ENCODE results near the gene SORT1.
"Not testable (repeated sequence)": the region's sequence is repeated elsewhere in the genome, so short reads cannot be mapped to it uniquely, and the experiment has no call there.

Gene SORT1

DNA sequence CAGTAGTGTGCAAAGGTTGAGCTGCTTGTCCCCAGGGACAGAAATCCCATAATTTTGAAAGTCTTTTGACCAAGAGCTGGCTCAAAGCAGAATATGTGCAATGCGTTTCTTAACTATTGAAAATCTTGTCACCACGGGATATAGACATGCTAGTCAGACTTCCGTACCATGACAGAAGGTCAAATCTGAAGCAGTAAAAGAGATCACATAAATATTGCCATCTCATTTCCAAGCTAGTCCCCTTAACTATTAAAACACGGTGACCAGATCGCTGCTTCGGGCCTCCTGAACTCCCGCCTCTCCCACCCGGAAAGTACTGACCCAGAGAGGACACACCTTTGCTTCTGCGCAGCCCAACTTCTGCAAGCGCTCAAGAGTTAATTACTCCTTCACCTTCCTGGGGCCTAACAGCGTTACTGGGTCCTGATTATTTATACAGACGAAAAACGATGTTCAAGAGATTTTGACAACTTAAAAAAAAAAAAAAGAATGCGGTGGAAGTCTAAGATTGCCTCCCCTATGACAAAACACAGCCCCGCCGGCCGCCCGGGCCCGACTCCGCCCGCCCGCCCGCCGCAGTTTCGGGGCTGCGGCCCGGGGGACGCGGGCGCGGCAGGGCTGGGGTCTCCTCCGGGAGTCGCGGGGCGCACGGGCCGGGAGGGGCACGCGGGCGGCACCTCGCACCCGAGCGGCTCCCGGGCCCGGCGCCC is 692 bp downstream of the SORT1 start:
- DNase-seq = no peak

GRCh38 chr1:109396513-109396839 is 1.2 kb downstream of the SORT1 start:
- DNase-seq = no peak

GRCh38 chr1:109395602-109396512 is 1.9 kb downstream of the SORT1 start:
- DNase-seq = no peak

GRCh38 chr1:109395282-109395599 is 2.5 kb downstream of the SORT1 start:
- DNase-seq = not testable (repeated sequence)

DNA sequence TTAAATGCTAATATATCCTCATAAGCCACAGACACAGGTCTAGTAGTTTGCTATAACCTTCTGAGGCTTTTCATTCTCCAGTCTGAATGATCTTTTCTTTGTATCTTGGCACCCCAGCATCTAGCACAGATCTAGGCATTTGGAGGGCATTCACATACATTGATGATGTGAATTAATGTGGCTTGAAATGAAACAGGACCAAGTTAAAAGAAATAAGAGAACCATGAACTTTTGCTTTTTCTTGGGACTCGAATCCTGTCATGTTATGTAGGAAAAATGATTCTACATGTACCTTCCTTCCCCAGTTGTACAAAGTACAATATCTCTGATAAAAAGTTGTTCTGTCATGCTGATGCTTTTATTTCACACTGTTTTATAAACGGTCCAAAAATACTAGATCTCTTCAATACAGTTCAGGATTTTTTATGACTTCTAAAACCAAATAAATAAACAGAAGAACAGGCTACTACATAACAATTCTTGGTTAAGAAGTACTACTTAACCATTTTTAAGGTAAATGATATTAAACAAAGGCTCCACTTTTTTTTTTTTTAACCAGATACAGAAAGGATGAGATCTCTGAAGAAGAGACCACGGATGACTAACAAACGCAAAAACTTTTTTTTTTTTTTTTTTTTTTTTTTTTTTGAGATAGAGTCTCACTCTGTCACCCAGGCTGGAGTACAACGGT is 3.0 kb downstream of the SORT1 start:
- no peak for DNase-seq

DNA sequence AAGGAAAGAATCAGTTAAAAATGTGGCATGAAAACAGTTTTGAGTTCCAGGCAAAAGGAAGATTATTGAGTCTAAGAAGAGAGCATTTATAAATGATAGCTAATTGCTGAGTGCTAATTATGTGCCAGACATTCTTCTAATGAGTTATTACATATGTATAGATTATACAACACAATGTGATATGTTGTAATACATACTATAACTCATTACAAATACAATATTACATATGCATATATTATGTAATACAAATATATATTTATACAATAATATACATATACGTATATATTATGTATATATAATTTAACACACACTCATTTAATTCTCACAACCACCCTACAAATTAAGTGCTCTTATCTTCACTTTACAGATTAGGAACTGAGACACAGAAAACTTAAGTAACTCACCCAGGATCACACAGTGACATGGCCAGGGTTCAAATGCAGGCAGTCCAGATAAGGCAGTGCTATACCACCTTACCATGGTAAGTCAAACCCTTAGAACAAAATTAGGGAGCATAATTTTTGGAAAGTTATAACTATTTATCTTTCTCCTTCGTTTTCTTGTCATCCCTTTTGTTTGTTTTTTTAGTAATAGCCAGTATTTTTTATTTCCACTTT is 4.0 kb downstream of the SORT1 start:
- no peak for DNase-seq

- DNase-seq = no peak
Observed at GRCh38 chr1:109392788-109393616, 4.7 kb downstream of the SORT1 start.

DNA sequence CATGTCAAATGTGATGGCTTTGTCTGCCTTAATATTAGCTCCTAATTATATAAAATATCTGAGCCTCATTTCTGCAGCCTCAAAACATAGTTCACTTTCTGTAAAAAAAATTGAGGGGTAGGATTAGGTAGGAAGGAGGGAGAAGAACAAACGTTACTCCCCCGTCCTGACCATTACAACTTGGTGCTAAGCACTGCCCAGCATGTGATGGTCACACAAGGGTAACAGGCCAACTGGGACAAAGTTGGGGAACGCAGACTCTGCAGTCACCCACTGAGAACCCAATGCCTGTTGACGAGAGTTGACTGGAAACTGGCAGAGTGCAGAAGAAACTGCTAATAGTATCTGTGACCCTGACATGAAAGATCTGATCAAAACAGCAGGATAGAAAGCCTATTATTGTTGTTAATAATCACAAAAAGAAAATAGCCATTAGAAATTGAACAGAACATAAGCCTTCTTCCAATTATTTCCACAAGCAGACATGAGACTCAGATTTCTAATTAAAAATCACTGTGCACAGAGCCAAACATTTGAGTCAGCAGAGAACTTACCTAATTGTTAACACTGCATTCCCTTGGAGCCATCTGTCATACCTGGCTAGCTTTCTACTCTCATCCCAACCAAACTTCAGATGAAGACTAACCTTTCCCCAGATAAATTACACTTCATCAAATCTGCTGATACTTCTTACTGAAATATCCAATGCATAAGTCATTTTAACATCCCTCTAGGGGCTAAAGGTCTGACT is 5.5 kb downstream of the SORT1 start:
- no peak for DNase-seq

- DNase-seq = no peak
Observed at GRCh38 chr1:109391626-109392025, 6.1 kb downstream of the SORT1 start.

GRCh38 chr1:109391157-109391556 is 6.6 kb downstream of the SORT1 start:
- no peak for DNase-seq

GRCh38 chr1:109389638-109390341 is 7.9 kb downstream of the SORT1 start:
- no peak for DNase-seq

- DNase-seq = no peak
Observed at GRCh38 chr1:109388884-109389637, 8.7 kb downstream of the SORT1 start.

DNA sequence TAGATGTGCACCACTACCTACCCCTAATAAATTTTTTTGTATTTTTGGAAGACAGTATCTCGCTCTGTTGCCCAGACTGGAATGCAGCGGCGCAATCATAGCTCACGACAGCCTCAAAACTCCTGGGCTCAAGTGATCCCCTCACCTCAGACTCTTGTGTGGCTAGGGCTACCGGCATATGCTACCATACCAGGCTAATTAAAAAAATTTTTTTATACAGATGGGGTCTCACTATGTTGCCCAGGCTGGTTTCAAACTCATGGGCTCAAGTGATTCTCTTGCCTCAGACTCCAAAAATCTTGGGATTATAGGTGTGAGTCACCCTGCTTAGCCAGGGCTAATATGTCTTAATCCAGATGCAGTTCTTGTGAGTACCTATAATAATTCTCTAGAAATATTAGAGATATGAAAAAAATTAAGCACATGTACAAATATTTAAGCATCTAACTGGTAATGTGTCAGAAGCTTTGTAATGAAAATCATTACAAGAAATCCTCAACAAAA is 9.5 kb downstream of the SORT1 start:
- no peak for DNase-seq

GRCh38 chr1:109386054-109386717 is 11.5 kb downstream of the SORT1 start:
- no peak for DNase-seq

DNA sequence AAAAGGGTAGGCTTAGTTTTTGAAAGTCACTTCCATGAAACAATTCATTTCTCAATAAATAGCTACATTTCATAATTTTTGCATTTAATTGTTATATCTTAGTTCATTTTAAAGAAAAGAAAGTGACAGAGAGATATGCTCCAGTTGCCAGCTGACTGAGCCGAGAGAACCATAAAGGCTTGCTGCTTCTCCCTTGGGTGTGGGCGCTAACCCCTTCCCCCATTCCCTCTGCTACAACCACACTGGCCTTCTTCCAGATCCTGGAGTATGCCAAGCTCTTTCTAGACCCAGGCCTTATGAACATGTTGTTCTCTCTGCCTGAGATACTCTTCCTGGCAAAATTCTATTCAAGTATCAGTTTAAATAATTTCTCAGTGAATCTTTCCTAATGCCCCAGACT is 12.3 kb downstream of the SORT1 start:
- DNase-seq = no peak

DNA sequence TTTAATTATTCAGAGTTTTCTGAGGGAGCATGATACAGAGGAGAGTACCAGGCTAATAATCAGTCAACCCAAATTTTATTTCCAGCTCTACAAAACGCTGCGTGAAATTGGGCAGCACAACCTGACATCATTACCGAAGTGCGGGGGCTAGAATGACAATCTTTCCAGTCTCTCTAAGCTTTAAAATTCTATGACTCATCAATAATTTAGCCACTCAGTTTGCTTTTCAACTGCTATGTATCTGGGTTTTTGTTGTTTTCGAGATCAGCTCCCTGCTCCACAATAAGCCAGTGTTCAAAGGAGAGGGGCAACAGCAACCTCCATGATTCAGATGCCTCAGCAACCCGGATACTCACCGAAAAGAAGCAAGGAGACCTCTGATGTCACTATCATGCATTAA is 13.9 kb downstream of the SORT1 start:
- DNase-seq = no peak

GRCh38 chr1:109383087-109383779 is 14.5 kb downstream of the SORT1 start:
- no peak for DNase-seq

GRCh38 chr1:109381573-109381972 is 16.1 kb downstream of the SORT1 start:
- DNase-seq = no peak

GRCh38 chr1:109379907-109380306 is 17.8 kb downstream of the SORT1 start:
- DNase-seq = no peak
